Panc1 (cell line): ENCODE measurements around the gene ITPA. TPM values are rescaled to one million over a fixed set of nuclear protein-coding genes. Genes with fewer than 3 reads are reported as not detected.

Experiments used
- ATAC-seq: fragments of 200-7000 bp; cut with Tn5 transposase; 2 replicates; pipeline ENCODE4 v1.9.1; 2020; ENCODE audit warnings: mild to moderate bottlenecking, moderate library complexity
- BruUV-seq: library from RNA; stranded (reverse); fragments of 400-500 nt; replicated peaks from 2 replicates; lab custom pipeline; 2021; lab: Mats Ljungman, UMichigan
- CTCF ChIA-PET: fragments of 300-600 bp; sonication (Branson Sonifier 250); formaldehyde crosslinking; loops from one replicate; lab custom pipeline; 2022; ENCODE audit warnings: antibody characterized with exemption; lab: Charles Lee
- POLR2A ChIA-PET: fragments of 300-600 bp; sonication (Branson Sonifier 250); formaldehyde crosslinking; loops from one replicate; lab custom pipeline; 2022; ENCODE audit warnings: antibody characterized with exemption; lab: Charles Lee
- DNase-seq: peaks from one replicate; pipeline ENCODE4 v3.0.0-alpha.2; 2010; ENCODE audit warnings: low read depth, low spot score
- H3K27ac ChIP-seq: 2 replicates; pipeline ENCODE4 v1.5.1; 2011; ENCODE audit warnings: mild to moderate bottlenecking, low read length, inconsistent platforms
- H3K27me3 ChIP-seq: fragments of 200-500 bp; sonication (Bioruptor generic); 2 replicates; pipeline ENCODE4 v1.6.0; 2014; ENCODE audit warnings: low read length, inconsistent platforms; ENCODE audit not compliant: control insufficient read depth, insufficient read depth
- H3K36me3 ChIP-seq: fragments of 200-500 bp; sonication (Bioruptor generic); 2 replicates; pipeline ENCODE4 v1.5.1; 2014; ENCODE audit warnings: inconsistent platforms, mild to moderate bottlenecking, low read length, moderate library complexity; ENCODE audit not compliant: control insufficient read depth, insufficient read depth
- H3K4me1 ChIP-seq: 2 replicates; pipeline ENCODE4 v1.5.1; 2011; ENCODE audit warnings: inconsistent platforms, mild to moderate bottlenecking, low read length, moderate library complexity; ENCODE audit not compliant: control insufficient read depth, insufficient read depth
- H3K4me3 ChIP-seq, 2 experiments: 2 replicates each; pipeline ENCODE4 v1.5.1; 2011 to 2012; ENCODE audit warnings: low read depth in 2 of 2, low read length in 2 of 2, mild to moderate bottlenecking in 2 of 2, inconsistent platforms in 1 of 2, moderate library complexity in 1 of 2
- H3K9me3 ChIP-seq: fragments of 200-500 bp; sonication (Bioruptor generic); 2 replicates; pipeline ENCODE4 v1.5.1; 2014; ENCODE audit warnings: low read depth, mild to moderate bottlenecking, inconsistent platforms, low read length, moderate library complexity; ENCODE audit not compliant: control insufficient read depth, insufficient read depth
- POLR2AphosphoS5 ChIP-seq: IDR thresholded peaks from 2 replicates; pipeline ENCODE4 v1.6.1; 2012; ENCODE audit warnings: mild to moderate bottlenecking, low read depth, low read length, moderate library complexity
- SIN3A ChIP-seq: IDR thresholded peaks from 2 replicates; pipeline ENCODE4 v1.6.1; 2012; ENCODE audit warnings: low read depth, mild to moderate bottlenecking, low read length, moderate library complexity, borderline replicate concordance; ENCODE audit not compliant: insufficient read depth
- TCF7L2 ChIP-seq: IDR thresholded peaks from 2 replicates; pipeline ENCODE4 v1.6.1; 2011; ENCODE audit warnings: mild to moderate bottlenecking, low read depth, low read length, inconsistent platforms
- in situ Hi-C: cut with HindIII; loops from 2 replicates; pipeline ENCODE4 v1.10.0; 2016; ENCODE audit warnings: low sequenced_read_pairs, low pct_unique_long_range_greater_than_20kb
- intact Hi-C: fragments of 100-400 bp; cut with micrococcal nuclease; formaldehyde crosslinking; loops from one replicate; pipeline ENCODE4 v1.10.0; 2022; ENCODE audit not compliant: unreplicated experiment
- total RNA-seq: library from RNA; stranded (reverse); gene quantifications from one replicate; pipeline ENCODE4 v1.2.1, GENCODE V29; 2021; ENCODE audit not compliant: unreplicated experiment
- TF ChIP-seq, protein P1 (sequence below), 2 experiments: IDR thresholded peaks; 2 replicates each; pipeline ENCODE4 v1.6.1; 2011 to 2012; ENCODE audit warnings: low read depth in 2 of 2, control low read depth in 1 of 2, low read length in 1 of 2, mild to moderate bottlenecking in 1 of 2, moderate library complexity in 1 of 2; ENCODE audit not compliant: insufficient read depth in 1 of 2
- TF ChIP-seq, protein P2 (sequence below): fragments of 450-650 bp; IDR thresholded peaks from 2 replicates; pipeline ENCODE4 v1.5.1; 2017; ENCODE audit warnings: mild to moderate bottlenecking

Gene ITPA
- total RNA-seq, 1 experiment from 2014 or later: 107 TPM

DNA sequence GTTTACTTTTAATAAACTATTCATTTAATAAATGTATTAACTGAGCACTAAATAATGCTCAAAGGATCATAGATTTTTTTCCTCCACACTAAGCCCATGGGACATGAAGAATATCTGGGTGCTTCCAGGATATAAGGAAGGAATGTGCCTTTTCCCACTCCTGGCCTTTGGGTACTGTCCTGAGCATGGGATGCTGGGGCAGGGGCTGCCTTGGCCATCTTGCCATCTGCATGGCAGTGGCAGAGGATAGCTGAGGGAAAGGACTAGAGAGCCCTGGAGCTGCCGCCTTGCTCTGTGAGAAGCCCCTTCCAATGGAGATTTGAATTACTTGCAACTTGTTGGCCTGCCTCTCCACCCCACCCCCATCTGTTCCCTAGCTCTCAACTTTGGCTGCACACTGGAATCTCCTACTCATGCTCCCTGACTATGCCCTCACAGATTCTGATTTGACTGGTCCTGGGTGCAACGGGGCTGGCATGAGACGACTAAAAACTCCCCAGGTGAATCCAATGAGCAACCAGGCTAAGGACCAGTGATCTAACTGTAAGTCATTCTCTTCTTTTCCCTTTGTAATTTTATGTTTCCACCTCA is 20.4 kb upstream of the ITPA start:
- intact Hi-C loops: no loop called here
- Histone ChIP-seq H3K27ac (no peak overlapping the region), H3K4me1 (no peaks in the 10 kb centered on the region), H3K27me3 (no peaks in the 10 kb centered on the region), H3K36me3 (0 out of 2 replicates have a peak, but pooled peaks cover 2% of the 10 kb centered on the region), H3K4me3 (no peak overlapping the region), H3K9me3 (no peaks in the 10 kb centered on the region)
- in situ Hi-C loops: no loop called here
- CTCF ChIA-PET: interaction anchor here (0.7 kb wide), 1 partner anchor 337 kb away, joined by 3 read pairs; no protein-coding TSS in a partner anchor
- BruUV-seq: TSS peak; percentile 58
- ATAC-seq (no peak), DNase-seq (no peak)
- POLR2A ChIA-PET: interaction anchor here (0.6 kb wide), 1 partner anchor 14 kb away, joined by 5 read pairs; no protein-coding TSS in a partner anchor
- TF ChIP-seq, protein P1, sequence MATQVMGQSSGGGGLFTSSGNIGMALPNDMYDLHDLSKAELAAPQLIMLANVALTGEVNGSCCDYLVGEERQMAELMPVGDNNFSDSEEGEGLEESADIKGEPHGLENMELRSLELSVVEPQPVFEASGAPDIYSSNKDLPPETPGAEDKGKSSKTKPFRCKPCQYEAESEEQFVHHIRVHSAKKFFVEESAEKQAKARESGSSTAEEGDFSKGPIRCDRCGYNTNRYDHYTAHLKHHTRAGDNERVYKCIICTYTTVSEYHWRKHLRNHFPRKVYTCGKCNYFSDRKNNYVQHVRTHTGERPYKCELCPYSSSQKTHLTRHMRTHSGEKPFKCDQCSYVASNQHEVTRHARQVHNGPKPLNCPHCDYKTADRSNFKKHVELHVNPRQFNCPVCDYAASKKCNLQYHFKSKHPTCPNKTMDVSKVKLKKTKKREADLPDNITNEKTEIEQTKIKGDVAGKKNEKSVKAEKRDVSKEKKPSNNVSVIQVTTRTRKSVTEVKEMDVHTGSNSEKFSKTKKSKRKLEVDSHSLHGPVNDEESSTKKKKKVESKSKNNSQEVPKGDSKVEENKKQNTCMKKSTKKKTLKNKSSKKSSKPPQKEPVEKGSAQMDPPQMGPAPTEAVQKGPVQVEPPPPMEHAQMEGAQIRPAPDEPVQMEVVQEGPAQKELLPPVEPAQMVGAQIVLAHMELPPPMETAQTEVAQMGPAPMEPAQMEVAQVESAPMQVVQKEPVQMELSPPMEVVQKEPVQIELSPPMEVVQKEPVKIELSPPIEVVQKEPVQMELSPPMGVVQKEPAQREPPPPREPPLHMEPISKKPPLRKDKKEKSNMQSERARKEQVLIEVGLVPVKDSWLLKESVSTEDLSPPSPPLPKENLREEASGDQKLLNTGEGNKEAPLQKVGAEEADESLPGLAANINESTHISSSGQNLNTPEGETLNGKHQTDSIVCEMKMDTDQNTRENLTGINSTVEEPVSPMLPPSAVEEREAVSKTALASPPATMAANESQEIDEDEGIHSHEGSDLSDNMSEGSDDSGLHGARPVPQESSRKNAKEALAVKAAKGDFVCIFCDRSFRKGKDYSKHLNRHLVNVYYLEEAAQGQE (IDR thresholded peaks at IDR 0.05; ENCODE audit: insufficient read depth in 1 of 2, low read depth in 2 of 2, low read length in 1 of 2): no peak

DNA sequence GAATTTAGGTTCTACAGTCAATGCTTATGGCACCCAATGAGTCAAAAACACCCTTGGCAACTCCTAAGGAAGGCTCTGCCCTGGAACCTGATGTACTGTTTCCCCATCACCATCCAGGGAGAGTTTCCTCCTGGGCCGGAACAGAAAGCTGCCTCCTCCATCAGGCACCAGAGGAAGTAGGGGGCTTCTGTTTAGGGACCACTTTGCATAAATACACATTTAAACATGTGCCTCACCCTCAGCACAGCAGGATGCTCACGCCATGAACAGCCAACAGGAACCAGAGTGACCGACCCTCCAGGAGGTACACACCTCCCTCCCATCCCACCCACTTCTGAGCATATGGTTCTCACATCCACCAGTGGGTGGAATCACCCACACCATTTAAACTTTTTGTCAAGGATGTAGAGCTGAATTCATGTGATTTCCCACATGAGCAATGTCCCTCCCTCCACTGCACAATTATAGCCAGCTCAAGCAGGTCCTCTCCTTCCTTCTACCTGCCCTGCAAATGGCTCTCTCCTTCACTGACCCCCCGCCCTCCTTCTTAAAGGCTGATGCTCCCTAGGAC is 19.7 kb upstream of the ITPA start:
- Histone ChIP-seq H3K4me3 (no peak overlapping the region), H3K27me3 (no peaks in the 10 kb centered on the region), H3K4me1 (no peaks in the 10 kb centered on the region), H3K9me3 (no peaks in the 10 kb centered on the region), H3K36me3 (0 out of 2 replicates have a peak, but pooled peaks cover 2% of the 10 kb centered on the region), H3K27ac (no peak overlapping the region)
- no TSS peak for BruUV-seq
- ChIA-PET POLR2A (no interaction called here), CTCF (no interaction called here)
- intact Hi-C loops (no loop called here), in situ Hi-C loops (no loop called here)
- ATAC-seq (no peak), DNase-seq (no peak)
- no peak for TF ChIP-seq SIN3A
- no peak for TF ChIP-seq TCF7L2
- TF ChIP-seq, protein P2, sequence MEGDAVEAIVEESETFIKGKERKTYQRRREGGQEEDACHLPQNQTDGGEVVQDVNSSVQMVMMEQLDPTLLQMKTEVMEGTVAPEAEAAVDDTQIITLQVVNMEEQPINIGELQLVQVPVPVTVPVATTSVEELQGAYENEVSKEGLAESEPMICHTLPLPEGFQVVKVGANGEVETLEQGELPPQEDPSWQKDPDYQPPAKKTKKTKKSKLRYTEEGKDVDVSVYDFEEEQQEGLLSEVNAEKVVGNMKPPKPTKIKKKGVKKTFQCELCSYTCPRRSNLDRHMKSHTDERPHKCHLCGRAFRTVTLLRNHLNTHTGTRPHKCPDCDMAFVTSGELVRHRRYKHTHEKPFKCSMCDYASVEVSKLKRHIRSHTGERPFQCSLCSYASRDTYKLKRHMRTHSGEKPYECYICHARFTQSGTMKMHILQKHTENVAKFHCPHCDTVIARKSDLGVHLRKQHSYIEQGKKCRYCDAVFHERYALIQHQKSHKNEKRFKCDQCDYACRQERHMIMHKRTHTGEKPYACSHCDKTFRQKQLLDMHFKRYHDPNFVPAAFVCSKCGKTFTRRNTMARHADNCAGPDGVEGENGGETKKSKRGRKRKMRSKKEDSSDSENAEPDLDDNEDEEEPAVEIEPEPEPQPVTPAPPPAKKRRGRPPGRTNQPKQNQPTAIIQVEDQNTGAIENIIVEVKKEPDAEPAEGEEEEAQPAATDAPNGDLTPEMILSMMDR: no peak
- TF ChIP-seq POLR2AphosphoS5: no peak
- TF ChIP-seq, protein P1 (IDR thresholded peaks at IDR 0.05; ENCODE audit: insufficient read depth in 1 of 2, low read depth in 2 of 2, low read length in 1 of 2): no peak
